ENCODE results near the gene ICOS.

GRCh38 chr2:203890733-203891132 is 45.8 kb upstream of the ICOS start:
- TF ChIP-seq CTCF (IDR thresholded peaks at IDR 0.05) (no peak), POLR2AphosphoS5 (IDR thresholded peaks at IDR 0.05) (no peak), POLR2A (IDR thresholded peaks at IDR 0.05) (no peak), EP300 (IDR thresholded peaks at IDR 0.05; ENCODE audit: low read depth) (no peak)
